DND-41 (cell line): Measurements from ENCODE around the gene PYGB.
"Not testable (repeated sequence)": the region's sequence is repeated elsewhere in the genome, so short reads cannot be mapped to it uniquely, and the experiment has no call there.

Experiments
- EZH2 ChIP-seq: IDR thresholded peaks from 3 replicates; pipeline ENCODE4 v1.6.1; 2012; ENCODE audit warnings: borderline replicate concordance, low read depth, mild to moderate bottlenecking, moderate library complexity, low read length, inconsistent platforms; ENCODE audit not compliant: severe bottlenecking
- TF ChIP-seq, protein P1 (sequence below): IDR thresholded peaks from 2 replicates; pipeline ENCODE4 v1.5.1; 2012; ENCODE audit warnings: borderline replicate concordance, low read length, moderate library complexity, mild to moderate bottlenecking; ENCODE audit not compliant: poor library complexity, severe bottlenecking; ENCODE audit errors: extremely low read depth

DNA sequence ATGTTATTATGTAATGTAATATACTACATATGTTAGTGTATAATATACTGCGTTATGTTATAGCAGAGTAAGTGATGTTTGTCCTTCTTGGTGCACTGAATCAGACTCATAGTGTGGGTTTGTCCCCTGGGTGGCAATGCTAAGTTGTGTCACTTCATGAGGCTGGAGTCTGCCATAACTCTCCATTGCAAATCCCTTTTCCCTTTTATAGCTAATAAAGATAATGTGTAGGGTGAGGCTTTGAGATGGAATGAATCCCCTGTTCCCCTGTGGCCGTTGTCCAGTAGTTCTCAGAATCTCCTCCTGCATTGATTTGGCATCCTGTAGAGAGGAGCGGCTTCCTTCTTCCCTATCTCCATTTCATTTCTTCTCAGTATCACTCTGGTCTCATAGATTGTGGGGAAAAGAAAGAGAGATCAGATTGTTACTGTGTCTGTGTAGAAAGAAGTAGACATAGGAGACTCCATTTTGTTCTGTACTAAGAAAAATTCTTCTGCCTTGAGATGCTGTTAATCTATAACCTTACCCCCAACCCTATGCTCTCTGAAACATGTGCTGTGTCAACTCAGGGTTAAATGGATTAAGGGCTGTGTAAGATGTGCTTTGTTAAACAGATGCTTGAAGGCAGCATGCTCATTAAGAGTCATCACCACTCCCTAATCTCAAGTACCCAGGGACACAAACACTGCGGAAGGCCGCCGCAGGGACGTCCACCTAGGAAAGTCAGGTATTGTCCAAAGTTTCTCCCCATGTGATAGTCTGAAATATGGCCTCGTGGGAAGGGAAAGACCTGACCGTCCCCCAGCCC is 6.8 kb upstream of the PYGB start:
- TF ChIP-seq EZH2: not testable (repeated sequence)
- TF ChIP-seq, protein P1, sequence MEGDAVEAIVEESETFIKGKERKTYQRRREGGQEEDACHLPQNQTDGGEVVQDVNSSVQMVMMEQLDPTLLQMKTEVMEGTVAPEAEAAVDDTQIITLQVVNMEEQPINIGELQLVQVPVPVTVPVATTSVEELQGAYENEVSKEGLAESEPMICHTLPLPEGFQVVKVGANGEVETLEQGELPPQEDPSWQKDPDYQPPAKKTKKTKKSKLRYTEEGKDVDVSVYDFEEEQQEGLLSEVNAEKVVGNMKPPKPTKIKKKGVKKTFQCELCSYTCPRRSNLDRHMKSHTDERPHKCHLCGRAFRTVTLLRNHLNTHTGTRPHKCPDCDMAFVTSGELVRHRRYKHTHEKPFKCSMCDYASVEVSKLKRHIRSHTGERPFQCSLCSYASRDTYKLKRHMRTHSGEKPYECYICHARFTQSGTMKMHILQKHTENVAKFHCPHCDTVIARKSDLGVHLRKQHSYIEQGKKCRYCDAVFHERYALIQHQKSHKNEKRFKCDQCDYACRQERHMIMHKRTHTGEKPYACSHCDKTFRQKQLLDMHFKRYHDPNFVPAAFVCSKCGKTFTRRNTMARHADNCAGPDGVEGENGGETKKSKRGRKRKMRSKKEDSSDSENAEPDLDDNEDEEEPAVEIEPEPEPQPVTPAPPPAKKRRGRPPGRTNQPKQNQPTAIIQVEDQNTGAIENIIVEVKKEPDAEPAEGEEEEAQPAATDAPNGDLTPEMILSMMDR: not testable (repeated sequence)
